ENCODE results near the gene USP44.
"Not testable (repeated sequence)": the region's sequence is repeated elsewhere in the genome, so short reads cannot be mapped to it uniquely, and the experiment has no call there.

USP44 gene

GRCh38 chr12:95506707-95507523, 44.4 kb downstream of the USP44 start:
- DNase-seq (ENCODE audit: low read depth), result no peak

- DNase-seq (ENCODE audit: low read depth), result no peak
These were observed 46.2 kb downstream of the USP44 start for GRCh38 chr12:95505039-95505438.

DNA sequence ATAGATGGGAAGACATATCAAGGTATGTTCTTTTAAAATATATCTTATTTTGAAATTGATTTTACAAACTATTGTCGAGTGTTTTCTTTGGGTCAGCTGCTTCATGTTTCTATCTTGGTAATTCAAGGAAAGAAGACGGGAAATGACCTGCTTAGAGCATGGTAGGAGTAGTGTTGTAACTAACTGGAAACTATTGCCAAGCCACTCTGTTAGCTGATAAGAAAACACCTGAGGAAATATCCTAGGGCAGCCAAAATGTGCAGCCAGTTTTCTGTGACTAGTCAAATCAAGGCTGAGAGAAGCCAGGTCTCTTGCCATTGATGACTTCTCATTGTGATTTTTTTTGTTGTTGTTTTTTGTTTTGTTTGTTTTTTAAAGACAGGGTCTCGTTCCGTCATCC, 47.1 kb downstream of the USP44 start:
- no peak for DNase-seq (ENCODE audit: low read depth)

DNA sequence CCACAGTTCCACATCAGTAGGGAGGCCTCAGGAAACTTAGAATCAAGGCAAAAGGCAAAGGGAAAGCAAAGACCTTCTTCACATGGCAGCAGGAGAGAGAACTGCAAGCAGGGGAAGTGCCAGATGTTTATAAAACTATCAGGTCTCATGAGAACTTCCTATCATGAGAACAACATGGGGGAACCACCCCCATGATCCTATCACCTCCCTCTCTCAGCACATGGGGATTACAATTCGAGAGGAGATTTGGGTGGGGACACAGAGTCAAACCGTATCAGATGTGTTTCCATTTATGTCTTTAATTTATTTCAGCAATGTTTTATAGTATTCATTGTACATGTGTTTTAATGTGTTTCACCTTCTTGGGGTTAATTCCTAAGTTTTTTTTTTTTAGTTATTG, 51.5 kb downstream of the USP44 start:
- no peak for DNase-seq (ENCODE audit: low read depth)

- no peak for DNase-seq (ENCODE audit: low read depth)
These were observed 52.3 kb downstream of the USP44 start for GRCh38 chr12:95498968-95499367.

DNA sequence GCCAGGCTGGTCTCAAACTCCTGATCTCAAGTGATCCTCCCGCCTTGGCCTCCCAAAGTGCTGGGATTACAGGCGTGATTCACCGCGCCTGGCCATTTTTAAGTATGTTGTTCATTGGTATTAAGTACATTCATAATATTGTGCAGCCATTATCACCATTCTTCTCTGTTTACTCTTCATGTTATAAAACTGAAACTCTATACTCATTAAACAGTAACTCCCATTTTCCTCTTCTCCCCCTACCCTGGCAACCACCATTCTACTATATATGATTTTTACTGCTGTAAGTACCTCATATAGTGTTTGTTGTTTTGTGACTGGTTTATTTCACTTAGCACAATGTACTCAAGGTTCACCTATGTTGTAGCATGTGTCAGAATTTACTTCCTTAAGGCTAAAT, 54.2 kb downstream of the USP44 start:
- DNase-seq (ENCODE audit: low read depth), result no peak

DNA sequence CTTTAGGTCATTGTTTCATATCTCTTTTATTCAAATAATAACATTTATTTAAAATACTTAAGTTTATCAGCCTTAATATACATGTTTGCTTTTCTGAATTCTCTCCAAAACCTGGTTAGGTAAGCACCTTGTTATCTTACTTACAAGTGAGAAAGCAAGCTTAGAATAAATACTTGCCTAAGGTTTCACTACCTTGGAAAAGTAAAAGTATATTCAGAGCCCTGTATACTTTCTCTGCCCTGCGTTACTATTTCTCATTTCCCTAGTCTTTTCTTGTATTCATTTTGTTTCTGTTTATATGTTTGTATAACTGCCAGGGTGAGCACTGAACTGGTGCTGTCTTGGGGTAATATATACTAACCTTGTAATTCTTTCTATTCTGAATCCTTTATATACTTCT, 55.8 kb downstream of the USP44 start:
- DNase-seq (ENCODE audit: low read depth), result no peak

- no peak for DNase-seq (ENCODE audit: low read depth)
These were observed 56.4 kb downstream of the USP44 start for GRCh38 chr12:95494888-95495287.

DNA sequence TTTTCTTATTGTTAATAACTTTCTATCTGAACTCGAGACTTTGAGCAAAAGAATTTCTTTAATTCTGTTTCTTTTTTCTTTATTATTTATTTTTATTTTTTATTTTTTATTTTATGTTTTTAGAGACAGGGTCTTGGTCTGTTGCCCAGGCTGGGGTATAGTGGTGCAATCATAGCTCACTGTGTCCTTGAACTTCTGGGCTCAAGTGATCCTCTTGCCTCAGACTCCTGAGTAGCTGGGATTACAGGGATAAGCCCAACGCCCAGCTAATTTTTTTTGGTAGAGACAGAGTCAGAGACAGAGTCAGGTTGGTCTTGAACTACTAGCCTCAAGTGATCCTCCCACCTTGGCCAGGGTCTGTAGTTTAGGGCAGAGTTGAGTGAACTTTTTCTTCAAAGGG, 58.8 kb downstream of the USP44 start:
- DNase-seq (ENCODE audit: low read depth), result no peak

- no peak for DNase-seq (ENCODE audit: low read depth)
These were observed 64.3 kb downstream of the USP44 start for GRCh38 chr12:95487024-95487423.

DNA sequence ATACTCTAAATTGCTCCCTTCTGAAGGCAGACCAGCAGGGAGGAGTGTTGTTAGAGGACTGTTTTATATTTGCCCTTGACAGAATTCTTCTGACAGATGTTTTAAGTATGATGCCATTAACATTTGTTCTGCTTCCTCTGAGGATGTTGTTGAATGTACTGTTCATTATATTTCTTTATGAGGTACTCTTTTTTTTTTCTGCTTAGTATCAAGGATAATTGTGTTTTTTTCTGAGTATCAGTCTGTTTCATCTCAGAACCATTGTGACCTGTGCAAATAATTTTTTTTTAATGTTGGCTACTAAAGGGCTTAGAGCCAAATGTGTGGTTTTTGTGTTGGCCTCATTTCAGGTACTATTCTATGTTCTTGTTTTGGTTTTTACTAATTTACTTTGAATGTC, 66.8 kb downstream of the USP44 start:
- no peak for DNase-seq (ENCODE audit: low read depth)

DNA sequence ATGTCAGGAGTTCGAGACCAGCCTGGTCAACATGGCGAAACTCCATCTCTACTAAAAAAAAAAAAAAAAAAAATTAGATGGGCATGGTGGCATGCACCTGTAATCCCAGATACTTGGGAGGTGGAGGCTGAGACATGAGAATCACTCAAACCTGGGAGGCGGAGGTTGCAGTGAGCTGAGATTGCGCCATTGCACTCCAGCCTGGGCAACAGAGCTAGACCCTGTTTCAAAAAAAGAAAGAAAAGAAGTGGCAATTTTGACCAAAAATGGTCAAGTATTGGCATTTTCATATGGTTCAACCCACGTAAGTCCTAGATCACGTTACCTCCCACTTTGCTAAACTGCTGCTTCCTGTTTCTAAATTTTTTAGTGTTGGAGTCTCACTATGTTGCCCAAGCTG, 68.7 kb downstream of the USP44 start:
- DNase-seq (ENCODE audit: low read depth), result not testable (repeated sequence)

- DNase-seq (ENCODE audit: low read depth), result no peak
These were observed 69.4 kb downstream of the USP44 start for GRCh38 chr12:95481888-95482287.

- no peak for DNase-seq (ENCODE audit: low read depth)
These were observed 70.2 kb downstream of the USP44 start for GRCh38 chr12:95481072-95481471.

- DNase-seq (ENCODE audit: low read depth), result no peak
These were observed 71.0 kb downstream of the USP44 start for GRCh38 chr12:95480230-95480629.

- DNase-seq (ENCODE audit: low read depth), result no peak
These were observed 76.7 kb downstream of the USP44 start for GRCh38 chr12:95474660-95474958.

DNA sequence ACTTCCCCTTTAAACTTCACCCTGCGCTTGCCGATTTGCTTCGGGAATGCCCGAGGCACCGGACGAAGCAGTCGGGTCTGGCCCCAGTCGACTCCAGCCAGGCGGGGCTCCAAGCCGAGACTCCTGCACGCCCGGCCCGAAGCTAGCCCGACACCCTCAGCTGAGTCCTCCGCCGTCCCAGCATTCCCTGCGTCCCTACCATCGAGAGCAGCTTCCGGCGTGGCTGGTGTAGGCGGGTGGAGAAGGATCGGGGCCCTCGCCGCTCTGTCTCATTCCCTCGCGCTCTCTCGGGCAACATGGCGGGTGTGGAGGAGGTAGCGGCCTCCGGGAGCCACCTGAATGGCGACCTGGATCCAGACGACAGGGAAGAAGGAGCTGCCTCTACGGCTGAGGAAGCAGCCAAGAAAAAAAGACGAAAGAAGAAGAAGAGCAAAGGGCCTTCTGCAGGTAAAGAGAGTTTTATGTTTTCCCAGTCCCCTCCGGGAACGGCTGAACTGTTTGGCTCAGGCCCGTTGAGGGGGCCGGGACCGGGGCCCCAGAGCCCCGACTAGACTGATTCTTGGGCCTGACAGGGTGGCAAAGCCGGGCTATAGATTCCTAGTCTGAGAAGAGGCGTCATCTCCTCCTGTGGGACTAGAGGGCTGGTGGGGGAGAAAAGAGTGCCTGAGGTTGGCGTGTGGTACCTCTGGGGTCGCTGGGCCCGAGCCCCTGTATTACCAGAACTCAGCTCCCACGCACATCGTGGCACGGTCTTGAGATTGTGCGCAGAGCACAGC, 77.2 kb downstream of the USP44 start, which contains the start of gene METAP2:
TSS of gene METAP2 (plus strand) at position 269 of the 776 bp plus-strand sequence. CDS start at position 297, 28 bp downstream.
- peak; percentile 81 for DNase-seq (ENCODE audit: low read depth)

DNA sequence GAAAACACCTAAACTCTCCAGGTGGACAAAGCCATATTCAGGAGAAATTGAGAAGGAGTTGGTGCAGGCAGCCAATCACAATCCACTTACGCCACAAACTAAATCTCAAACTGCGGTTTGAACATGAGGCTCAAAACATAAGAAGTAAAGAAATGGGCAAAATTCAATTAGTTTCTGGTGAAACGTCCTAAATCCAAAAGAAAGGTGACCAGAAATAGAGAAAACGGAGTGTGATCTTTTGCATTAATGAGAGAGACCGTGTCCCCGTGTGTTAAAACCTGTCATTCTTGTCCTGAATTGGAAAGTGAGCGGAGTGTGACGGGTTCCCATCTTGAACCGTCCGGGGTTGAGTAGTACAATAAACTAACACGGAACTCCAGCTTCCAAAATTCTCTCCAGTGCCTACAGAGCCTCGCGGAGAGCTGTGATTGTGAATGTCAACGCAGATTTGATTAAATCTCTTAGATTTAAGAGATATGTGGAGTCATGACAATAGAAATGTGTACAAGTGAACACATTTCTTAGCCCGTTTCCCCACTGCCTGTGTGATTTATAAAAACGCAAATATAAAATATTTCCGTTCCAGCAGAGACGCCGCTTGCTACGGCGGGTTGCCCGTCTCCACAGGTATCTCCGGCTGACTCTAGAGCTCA, 77.9 kb downstream of the USP44 start:
- DNase-seq (ENCODE audit: low read depth), result no peak

DNA sequence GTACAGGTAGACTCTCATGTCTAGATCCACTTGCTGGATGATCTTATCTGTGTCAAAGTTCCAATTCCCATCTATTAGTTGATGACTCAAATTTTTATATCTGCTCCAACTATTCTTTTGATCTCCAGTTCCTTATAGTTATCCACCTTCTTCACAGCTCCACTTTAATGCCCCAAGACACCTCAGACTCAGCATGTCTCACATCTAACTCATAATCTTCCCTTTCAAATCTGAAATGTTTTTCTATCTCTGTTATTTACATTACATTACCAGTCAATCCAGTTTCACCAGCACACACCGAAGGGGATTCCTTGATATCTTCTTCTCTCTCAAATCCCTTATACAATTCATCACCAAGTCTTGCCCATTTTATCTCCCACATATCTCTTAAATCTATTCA, 81.0 kb downstream of the USP44 start:
- DNase-seq (ENCODE audit: low read depth), result no peak

Measured in T-helper 22 cell (primary cell).